ENCODE results near the gene OAF.

- TF ChIP-seq, protein P1, sequence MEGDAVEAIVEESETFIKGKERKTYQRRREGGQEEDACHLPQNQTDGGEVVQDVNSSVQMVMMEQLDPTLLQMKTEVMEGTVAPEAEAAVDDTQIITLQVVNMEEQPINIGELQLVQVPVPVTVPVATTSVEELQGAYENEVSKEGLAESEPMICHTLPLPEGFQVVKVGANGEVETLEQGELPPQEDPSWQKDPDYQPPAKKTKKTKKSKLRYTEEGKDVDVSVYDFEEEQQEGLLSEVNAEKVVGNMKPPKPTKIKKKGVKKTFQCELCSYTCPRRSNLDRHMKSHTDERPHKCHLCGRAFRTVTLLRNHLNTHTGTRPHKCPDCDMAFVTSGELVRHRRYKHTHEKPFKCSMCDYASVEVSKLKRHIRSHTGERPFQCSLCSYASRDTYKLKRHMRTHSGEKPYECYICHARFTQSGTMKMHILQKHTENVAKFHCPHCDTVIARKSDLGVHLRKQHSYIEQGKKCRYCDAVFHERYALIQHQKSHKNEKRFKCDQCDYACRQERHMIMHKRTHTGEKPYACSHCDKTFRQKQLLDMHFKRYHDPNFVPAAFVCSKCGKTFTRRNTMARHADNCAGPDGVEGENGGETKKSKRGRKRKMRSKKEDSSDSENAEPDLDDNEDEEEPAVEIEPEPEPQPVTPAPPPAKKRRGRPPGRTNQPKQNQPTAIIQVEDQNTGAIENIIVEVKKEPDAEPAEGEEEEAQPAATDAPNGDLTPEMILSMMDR (IDR thresholded peaks at IDR 0.05; ENCODE audit: borderline replicate concordance, extremely low read depth, low read length, poor library complexity, severe bottlenecking), result no peak
- TF ChIP-seq EZH2 (IDR thresholded peaks at IDR 0.05; ENCODE audit: borderline replicate concordance, low read depth, low read length, severe bottlenecking), result no peak
These were observed 36.0 kb upstream of the OAF start for GRCh38 chr11:120174866-120175265.

All from DND-41 (cell line).